Measurements from ENCODE around the gene ELL. TPM values are rescaled to one million over a fixed set of nuclear protein-coding genes. Genes with fewer than 3 reads are reported as not detected.

The ELL gene
- polyA plus RNA-seq, 4 donors, result 9.3 to 11.6 (median 9.3) TPM

DNA sequence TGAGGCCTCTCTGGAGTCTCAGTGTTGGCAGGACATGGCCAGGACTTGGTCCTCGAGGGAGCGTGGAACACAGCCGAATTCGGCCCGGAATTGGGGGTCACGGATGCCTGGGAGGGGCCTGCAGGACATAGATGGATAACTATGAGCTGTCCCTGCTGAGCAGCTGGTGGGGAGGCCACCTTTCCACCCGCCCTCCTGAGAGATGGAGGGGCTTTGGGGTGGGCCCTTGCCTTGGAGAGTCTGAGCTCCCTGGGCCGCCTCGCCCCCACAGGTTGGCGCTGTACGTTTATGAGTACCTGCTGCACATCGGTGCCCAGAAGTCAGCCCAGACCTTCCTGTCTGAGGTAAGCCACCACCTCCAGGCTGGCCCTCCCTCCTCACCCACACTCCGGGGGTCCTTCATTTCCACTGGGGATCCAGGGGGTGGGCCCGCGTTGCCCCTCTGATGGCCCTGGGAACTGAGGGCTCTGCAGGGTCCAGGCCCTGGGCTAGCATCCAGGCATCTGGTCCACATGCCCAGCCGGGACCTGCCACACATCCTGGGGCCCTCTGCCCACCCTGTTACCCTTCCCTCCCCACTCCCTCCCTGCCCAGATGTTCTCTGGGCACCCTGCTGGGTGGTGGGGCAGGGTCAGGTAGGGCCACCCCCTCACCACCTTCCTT is 94.7 kb downstream of the ELL start:
- DNase-seq (ENCODE audit: low read depth in 4 of 4, low spot score in 3 of 4), result no peak

DNA sequence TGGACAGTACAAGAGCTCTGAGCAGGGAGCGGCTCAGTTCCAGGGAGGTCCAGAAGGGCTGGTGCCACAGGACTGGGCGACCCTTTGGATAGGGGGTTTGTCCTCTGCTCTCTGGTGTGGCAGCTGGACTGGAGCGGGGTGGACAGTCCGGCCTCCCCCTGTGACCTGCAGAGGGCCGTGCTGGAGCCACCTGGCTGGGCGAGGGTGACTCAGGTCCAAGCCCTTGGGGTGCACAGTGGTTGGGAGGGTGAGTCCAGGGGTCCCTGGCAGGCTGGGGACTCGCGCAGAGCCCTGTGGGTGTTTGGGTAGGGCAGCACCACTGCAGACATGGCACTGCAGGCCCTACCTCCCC is 95.5 kb downstream of the ELL start:
- no peak for DNase-seq (ENCODE audit: low read depth in 4 of 4, low spot score in 3 of 4)

DNA sequence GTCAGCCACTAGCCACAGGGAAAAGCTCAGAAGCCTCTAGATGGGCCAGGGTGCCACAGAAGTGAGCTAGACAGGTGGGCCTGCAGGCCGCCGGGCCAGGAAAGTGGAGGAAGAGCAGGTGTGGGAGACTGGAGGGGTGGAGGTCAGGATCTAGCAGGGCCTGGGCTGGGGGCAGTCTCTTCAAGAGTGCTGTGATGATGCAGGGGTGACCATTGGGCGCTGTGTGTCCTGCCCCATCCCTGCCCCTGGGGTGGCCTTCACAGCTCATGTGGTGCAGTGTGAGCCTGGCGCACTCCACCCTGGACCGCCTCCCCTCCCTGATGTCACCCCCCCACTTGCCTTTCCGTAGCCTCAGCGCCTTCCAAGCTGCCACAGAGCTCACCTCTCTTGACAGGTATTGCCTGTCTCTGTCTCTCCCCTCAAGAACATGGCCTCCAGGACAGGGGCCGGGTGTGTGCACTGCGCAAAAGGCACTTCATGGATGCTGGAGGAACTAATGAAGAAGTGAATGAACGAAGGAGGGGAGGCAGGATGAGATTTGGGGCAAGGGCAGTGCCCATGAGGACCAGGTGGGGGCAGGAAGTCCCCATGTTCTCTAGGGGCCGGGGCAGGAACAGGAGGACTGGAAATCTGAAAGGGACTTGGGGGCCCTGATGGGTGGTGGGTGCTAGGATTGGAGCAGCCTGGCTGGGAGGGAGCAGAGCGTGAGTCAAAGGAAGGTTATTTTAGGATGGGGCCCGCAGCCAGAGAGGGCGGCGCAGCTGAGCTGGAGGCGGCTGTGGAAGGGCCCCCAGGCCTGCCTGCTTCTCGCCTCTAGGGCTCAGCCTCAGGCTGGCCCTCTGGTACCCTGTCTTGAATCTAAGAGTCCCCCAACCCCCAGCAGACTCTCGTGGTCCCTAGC is 96.1 kb downstream of the ELL start:
- DNase-seq (ENCODE audit: low read depth in 4 of 4, low spot score in 3 of 4), result no peak

DNA sequence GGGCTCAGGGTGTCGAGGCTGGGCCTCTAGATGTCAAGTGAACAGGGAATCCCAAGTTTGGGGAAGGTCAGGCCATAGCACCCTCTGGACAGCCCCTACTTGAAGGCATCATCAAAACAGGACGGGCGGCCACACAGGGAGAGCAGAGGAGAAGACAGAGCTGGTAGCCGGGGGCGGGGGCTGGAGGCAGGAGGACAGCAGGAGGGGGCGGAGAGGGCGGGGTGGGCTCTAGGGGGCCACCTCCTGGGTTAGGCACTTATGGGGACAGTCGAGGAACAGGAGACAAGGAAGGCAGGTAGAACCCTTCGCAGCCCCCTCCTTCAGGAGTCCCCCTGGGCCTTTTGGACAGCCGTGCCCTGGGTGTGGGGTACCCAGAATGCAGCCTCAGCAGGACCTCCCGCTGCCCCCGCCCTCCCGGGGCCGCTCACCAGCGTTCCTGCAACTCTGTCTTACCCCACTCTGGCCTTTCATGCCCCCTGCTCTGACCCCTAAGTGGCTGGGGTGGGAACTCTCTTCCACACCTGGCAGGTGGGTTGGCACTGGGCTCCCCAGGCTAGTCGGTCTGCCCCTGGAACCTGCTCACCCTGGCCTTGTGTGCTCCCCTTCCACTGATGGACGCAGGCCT is 96.9 kb downstream of the ELL start:
- DNase-seq (ENCODE audit: low read depth in 4 of 4, low spot score in 3 of 4), result no peak

DNA sequence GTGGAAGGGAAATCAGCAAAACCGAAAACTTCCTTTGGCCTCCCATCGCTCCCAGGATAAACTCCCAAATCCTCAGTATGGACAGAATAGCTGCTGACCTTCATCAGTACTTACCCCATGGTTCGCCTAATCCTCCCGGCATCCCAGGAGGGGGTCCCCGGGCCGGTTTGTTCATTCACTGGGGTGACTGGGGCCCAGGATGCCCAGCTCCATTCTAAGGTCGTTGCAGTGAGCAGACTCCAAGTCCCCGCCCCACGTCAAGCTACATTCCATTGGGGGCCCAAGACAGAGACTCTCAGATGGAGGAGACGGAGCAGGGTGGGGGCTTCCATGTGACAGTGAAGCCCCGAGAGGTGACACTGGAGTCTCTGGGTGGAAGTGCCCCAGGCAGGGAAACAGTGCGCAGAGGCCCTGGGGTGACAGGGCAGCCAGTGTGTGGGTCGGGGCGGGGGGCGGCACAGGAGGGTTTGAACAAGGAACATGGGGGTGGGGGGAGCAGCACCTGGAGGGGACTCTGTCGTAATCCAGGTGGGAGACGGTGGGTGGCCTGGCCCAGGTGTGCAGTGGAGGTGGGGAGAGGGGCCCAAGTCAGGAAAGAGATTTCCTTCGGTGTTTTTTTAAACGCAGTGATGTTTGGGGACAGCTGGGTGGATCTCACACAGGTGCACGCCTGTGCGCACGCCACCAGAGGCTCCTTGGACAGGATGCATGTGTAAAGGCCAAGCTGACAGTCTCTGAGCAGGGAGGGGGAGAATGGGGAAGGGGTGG is 97.6 kb downstream of the ELL start:
- no peak for DNase-seq (ENCODE audit: low read depth in 4 of 4, low spot score in 3 of 4)

DNA sequence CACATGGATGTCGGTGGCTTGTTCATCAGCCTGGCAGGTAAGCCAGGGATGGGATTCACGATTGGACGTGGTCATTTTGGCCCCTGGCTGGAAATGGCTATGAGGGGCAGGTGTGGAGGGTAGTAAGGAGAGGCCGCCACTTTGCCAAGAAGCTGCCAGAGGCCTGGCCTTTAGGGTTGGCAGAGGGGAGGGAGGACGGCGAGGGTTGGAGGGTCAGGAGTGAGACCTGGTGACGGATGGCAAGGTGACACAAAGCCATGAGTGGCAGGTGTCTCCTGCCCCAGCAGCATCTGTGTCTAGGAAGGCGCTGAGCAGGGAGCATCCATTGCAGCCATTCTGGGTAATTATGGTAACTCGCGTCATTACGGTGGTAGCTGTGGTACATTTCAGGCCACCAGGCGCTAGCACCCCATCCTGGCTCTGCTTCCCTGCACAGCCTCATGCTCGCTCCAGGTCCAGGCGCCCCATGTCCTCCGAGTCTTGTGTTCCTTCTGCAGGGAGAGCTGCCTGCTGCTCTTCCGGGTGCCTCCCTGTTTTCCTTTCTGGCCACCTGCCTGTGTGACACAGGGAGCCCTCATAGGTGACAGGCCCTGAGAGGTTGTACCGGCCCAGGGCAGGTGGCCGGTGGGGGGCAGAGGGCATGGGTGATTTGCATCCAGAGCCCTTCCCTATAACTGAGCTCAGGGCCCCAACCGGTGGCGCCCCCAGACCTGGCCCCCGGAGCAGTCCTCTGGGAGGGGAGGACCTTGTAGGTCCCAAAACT is 98.4 kb downstream of the ELL start:
- DNase-seq (ENCODE audit: low read depth in 4 of 4, low spot score in 3 of 4), result no peak

DNA sequence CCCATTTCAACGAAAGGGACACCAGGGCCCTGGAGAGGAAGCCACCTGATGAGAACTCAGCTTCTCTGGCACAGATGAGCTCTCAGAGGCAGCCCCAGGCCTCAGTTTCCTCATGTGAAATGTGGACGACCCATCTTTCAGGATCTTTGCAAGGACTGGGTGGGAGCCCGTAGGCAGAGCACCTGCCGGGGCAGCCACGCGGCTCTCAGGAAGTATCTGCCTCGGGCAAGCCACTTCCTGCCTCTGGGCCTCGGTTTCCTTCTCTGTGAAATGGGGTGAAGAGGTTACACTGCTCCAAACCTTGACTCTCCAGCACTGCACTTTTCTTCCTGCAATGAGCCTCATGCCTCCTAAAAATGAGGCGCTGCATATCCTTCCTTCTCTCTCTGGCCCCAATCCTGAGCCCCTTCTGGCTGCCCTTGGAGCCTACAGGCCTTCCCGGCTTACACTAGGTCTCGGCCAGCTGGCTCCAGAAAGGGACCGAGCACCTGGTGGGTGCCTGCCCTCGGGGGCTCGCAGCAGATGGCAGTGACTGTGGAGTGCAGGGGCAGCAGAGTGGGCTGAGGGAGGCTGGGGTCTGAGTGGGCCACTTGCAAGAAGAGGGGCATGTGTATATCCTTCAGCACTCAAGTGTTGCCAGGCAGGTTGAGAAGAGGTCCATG is 99.2 kb downstream of the ELL start:
- DNase-seq (ENCODE audit: low read depth in 4 of 4, low spot score in 3 of 4), result no peak

DNA sequence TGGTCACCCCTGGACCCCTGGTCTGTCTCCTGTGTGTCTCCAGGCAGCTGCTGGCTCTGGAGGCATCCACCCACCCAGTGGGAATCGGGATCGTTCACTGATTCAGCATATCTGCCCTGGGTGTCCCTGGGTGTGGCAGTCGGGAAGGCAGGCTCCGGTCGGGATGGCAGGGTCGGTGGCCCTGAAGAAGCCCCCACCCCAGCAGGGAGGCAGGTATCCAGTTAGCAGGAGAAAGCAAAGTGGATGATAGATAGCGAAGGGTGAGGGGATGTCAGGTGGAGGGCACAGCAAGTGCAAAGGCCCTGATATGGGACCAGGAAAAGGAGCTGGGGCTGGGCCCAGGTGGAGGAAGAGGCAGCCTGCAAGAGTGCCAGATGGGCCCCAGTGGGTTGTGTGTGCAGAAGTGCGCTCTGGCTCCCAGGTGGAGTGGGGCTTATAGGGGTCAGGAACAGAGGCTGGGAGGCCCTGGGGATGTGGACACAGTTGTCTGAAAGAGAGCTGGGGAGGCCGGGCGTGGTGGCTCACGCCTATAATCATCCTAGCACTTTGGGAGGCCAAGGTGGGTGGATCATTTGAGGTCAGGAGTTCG is 100.4 kb downstream of the ELL start:
- no peak for DNase-seq (ENCODE audit: low read depth in 4 of 4, low spot score in 3 of 4)

DNA sequence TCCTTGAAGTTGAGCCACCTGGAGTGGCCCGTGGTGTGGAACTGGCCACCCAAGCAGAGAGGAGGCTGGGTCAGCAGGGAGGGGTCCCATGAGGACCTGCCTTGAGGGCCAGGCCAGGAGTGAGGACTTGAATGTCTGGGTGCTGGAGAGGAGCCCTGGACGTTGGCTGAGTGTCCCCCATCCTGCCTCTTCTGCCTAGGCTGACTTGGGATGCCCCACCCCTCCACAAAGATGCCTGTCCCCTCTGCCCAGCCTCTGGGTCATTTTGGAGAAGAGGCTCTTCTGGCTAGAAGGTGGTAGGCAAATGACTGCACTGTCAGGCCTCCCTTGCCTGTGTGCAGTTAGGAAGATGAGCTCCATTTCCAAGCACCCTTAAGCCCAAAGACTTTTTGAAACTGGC is 100.9 kb downstream of the ELL start:
- no peak for DNase-seq (ENCODE audit: low read depth in 4 of 4, low spot score in 3 of 4)

DNA sequence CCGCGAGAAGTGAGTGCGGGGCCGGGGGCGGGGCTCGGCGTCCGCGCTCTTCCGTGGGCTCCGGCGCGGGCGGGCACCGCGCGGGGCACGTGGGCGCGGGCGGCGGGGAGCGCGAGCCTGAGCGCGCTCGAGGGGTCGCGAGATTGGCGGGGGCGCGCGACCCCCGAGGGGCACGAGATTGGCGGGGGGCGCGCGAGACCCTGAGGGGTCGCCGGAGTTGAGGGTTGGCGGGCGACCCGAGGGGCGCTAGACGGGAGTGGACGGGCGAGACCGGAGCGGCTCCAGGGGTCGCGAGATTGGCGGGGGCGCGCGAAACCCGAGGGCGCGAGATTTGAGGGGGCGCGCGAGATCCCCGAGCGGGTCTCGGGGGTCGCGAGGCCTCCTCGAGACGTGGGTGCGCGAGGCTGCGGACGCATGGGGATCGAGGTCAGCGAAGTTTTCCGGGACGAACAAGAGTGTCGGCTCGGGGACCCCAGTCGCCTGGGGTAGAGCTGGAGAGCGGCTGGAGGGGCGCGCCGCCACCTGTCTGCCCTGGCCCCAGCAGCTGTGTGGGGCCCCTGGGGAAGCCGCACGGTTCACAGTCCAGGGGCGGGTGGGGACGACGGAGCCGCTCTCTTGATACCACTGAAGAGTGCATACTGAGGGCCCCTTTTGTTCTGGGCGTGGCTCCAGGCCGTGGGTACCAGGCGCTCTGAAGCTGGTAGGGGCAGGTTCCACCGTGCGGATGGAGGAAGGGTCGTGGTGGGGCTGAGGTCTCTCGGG is 102.0 kb downstream of the ELL start:
- DNase-seq (ENCODE audit: low read depth in 4 of 4, low spot score in 3 of 4), result no peak

DNA sequence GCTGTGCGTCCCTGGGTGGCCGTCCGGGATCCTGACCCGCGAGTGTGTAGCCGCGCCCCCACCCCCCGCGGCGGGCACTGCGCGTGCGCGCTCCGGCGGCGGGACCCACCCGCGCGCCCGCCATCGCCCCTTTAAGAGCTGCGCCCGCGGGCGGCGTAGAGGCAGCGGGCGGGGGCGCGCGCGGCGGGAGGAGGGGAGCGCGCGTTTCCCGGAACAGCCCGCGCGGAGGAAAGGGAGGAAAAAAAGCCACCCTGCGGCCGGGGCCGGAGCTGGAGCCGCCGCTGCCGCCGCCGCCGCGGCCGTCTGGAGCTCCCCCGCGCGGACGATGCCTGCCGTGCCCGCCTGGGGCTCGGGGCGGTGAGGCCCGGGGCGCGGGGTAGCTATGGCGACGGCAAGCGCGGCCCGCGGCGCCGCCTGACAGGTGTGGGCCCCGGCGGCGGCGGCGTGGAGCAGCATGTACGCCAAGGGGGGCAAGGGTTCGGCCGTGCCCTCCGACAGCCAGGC is 102.6 kb downstream of the ELL start, which contains the start of gene SSBP4:
Gene SSBP4 (plus strand): TSS at position 204 of the 504 bp plus-strand sequence. CDS start 251 bp downstream, at position 455.
- no peak for DNase-seq (ENCODE audit: low read depth in 4 of 4, low spot score in 3 of 4)

DNA sequence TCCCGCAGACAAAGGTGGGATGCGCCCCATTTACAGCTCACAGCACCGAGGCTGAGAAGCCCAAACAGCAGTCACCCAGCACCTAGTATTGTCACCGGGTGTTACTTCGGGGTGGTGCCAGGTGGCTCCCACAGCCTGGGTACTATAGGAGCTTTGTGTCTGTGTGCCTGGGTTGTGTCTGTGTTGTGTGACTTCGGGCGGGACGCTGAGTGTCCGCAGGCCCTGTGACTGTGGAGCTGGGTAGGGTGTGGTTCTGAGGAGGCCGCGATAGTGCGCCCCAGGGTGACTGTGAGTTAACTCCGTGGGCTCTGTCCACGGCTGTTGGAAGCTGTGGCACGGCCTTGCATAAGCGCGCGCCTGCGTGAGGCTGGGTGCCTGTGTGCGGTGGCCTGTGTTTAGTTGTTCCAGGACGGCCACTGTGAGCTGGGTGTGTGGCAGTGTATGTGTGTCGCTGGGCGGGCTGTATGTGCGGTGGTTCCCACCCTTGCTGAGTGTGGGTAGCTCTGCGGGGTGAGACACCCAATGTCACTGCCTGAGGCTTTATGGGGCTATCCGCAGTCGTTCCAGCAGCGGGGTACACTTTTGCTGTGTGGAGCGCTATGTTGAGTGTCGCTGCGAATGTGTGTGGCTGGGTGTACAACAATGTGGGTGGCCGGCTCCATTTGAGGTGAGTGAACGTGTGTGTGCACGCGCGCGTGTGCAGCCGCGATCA is 103.2 kb downstream of the ELL start:
- no peak for DNase-seq (ENCODE audit: low read depth in 4 of 4, low spot score in 3 of 4)

DNA sequence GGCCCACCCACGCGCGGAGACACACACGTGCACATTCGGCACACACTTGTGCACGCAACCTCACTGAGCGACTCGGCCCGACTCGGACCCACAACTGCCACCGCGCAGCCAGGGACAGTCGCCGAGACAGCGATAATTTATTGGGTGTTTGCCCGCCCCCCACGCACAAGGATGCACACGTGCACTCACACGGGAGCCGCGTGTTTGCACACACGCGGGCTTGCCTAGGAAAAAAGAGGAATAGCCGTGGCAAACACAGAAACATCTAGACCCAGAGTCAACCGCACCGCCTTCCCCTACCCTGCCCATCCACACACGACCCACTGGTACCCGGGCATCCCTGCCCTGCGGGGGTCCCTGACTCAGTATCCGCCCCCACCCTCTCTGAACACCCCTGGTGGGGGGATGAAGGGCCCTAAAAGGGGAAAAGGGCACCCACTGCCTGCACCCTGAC is 103.8 kb downstream of the ELL start:
- no peak for DNase-seq (ENCODE audit: low read depth in 4 of 4, low spot score in 3 of 4)

DNA sequence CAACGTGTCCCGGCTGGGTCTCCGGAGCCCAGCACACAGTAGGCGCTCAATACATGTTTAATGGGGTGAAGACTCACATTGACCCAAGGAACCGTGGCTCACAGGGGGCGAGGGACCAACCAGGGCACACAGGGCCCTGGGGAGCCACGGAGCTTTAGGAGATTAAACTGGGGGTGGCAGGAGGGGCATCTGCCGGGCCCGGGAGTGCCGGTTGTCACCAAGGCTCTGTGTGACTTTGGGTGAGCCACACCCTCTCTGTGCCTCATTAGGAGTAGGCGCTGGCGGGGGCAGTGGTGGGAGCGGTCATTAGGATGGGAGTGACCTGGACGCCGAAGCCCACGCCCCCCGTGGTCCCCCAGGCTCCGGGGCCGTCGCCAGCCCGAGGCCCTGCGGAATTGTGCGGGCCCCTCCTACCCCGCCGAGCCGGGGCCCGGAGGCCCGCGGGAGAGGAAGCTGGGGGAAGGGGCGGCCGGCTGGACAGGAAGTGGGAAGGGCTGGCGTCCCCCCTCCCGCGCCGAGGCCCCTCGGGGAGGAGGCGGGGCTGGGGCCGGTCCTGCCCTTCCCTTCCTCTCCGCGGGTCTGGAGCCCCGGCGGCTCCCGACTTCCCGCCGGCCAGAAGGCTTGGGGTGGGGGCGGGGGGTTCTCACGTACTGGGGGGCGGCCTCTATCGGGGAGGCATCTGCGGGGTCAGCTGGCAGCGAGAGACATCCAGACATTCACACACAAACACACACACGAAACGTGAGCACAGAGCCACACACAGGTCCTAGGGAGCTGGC is 104.4 kb downstream of the ELL start:
- no peak for DNase-seq (ENCODE audit: low read depth in 4 of 4, low spot score in 3 of 4)

DNA sequence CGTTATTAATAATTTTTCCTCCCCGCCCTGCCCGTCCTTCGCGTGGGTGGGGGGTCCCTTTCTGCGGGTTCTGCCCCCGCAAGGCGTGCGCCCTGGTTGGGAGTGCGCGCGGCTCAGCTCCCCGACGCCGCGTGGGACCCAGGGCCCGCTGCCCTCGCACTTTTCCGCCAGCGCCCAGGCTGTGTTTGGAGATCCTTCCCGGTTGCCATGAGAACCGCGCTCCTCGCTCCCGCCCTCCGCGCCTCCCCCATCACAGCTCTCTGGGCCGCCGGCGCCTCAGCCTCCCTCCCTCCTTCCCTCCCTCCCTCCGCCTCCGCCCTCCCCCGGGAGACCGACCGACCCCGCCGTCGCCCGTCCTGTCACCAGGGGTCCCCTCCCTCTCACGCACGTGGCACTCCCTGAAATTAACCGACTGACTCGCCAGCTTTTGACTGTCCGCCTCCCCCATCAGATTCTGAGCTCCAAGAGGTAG is 105.1 kb downstream of the ELL start:
- DNase-seq (ENCODE audit: low read depth in 4 of 4, low spot score in 3 of 4), result peak in 2 of 4 donors; percentile 86 to 87

DNA sequence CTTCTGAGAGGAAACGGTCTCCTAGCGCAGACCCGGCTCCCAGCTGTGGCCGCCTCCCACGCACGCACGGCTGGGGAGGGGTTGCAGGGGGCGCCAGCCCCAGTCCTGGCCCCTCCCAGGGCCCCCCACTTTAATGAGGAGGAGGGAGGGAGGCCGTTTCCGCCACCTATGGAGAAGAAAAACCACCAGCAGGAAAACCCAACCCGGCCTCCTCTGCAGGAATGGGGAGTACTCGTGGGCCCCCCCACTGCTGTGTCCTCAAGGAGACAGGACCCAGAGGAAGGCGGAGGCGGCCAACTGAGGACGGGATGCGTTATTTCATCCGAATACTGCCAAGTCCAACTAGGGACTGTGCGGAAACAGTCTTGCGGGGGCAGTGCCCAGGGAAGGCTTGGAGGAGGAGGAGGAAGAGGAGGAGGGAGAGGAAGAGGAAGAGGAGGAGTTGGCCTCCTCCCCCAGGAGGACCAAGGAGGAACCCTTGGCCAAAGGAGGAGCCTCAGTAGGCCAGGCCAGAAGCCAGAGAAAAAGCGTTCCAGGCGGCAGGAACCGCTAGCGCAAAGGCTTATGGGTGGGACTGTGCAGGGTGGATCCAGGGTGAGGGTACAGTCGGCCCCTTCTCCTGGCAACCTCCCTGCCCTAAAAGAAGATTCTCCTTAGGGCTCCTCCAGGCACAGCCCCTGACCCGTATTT is 106.5 kb downstream of the ELL start:
- DNase-seq (ENCODE audit: low read depth in 4 of 4, low spot score in 3 of 4), result no peak

Data from right renal pelvis (tissue), 4 donors.